H1 (cell line): ENCODE measurements around the gene MAB21L3. TPM values are rescaled to one million over a fixed set of nuclear protein-coding genes. Genes with fewer than 3 reads are reported as not detected.

ENCODE experiments used
- CTCF ChIA-PET: fragments of 300-600 bp; sonication (Branson Sonifier 250); formaldehyde crosslinking; loops from one replicate; lab custom pipeline; 2021; ENCODE audit not compliant: partially characterized antibody; lab: Charles Lee
- POLR2A ChIA-PET: fragments of 300-600 bp; sonication (Branson Sonifier 250); formaldehyde crosslinking; loops from one replicate; lab custom pipeline; 2021; ENCODE audit warnings: inconsistent platforms; ENCODE audit not compliant: partially characterized antibody; lab: Charles Lee
- DNase-seq, 2 experiments: peaks; one replicate each; pipeline versions ENCODE4 v3.0.0 to v3.0.0-alpha.2; 2010 to 2022; ENCODE audit warnings: low spot score in 2 of 2, low read depth in 1 of 2, mixed read lengths in 1 of 2
- FAIRE-seq: peaks from 2 replicates; lab custom pipeline; 2011; peaks lifted over from hg19 to GRCh38; lab: Jason Lieb, UNC
- H2AFZ ChIP-seq: 2 replicates; pipeline ENCODE4 v1.8.1; 2012; ENCODE audit warnings: low read length, inconsistent platforms
- H2AK5ac ChIP-seq: 2 replicates; pipeline ENCODE4 v1.6.1; 2013; ENCODE audit warnings: low read depth, low read length
- H2BK120ac ChIP-seq: replicated peaks from 2 replicates; pipeline ENCODE3; 2013; ENCODE audit warnings: low read depth, low read length, inconsistent platforms
- H2BK12ac ChIP-seq: 2 replicates; pipeline ENCODE4 v1.6.1; 2013; ENCODE audit warnings: low read depth, low read length
- H2BK15ac ChIP-seq: 2 replicates; pipeline ENCODE4 v1.6.1; 2013; ENCODE audit warnings: low read length
- H2BK20ac ChIP-seq: 2 replicates; pipeline ENCODE4 v1.6.1; 2013; ENCODE audit warnings: low read length
- H2BK5ac ChIP-seq: 2 replicates; pipeline ENCODE4 v1.6.1; 2013; ENCODE audit warnings: low read depth, low read length
- H3K14ac ChIP-seq: 2 replicates; pipeline ENCODE4 v1.6.1; 2013; ENCODE audit warnings: inconsistent platforms; ENCODE audit not compliant: insufficient read length
- H3K18ac ChIP-seq: 2 replicates; pipeline ENCODE4 v1.6.1; 2013; ENCODE audit warnings: low read length; ENCODE audit errors: extremely low read depth
- H3K23ac ChIP-seq: 2 replicates; pipeline ENCODE4 v1.6.1; 2013; ENCODE audit warnings: inconsistent platforms; ENCODE audit not compliant: insufficient read length
- H3K23me2 ChIP-seq: 2 replicates; pipeline ENCODE4 v1.6.1; 2013; ENCODE audit warnings: low read depth, low read length
- H3K27ac ChIP-seq: 2 replicates; pipeline ENCODE4 v1.6.1; 2011; ENCODE audit warnings: low read depth, low read length, inconsistent platforms
- H3K27me3 ChIP-seq, 4 experiments: replicated peaks in 1 of 4; 1 replicate in 1 of 4; 2 replicates in 3 of 4; pipeline versions ENCODE4 v1.6.1 to v1.8.1; 2011 to 2013; ENCODE audit warnings: low read length in 3 of 4, mild to moderate bottlenecking in 3 of 4, inconsistent platforms in 2 of 4, mixed read lengths in 2 of 4, moderate library complexity in 1 of 4; ENCODE audit not compliant: control insufficient read depth in 3 of 4, insufficient read depth in 3 of 4; ENCODE audit errors: extremely low read depth in 1 of 4
- H3K36me3 ChIP-seq, 4 experiments: 2 replicates each; pipeline versions ENCODE4 v1.6.1 to v1.8.1; 2011 to 2013; ENCODE audit warnings: mild to moderate bottlenecking in 4 of 4, low read length in 3 of 4, moderate library complexity in 2 of 4, control low read depth in 1 of 4, inconsistent platforms in 1 of 4; ENCODE audit not compliant: insufficient read depth in 4 of 4, control insufficient read depth in 2 of 4
- H3K4ac ChIP-seq: replicated peaks from 2 replicates; pipeline ENCODE3; 2013; ENCODE audit warnings: low read length, low read depth, mixed read lengths, inconsistent platforms; ENCODE audit not compliant: insufficient read length
- H3K4me1 ChIP-seq, 4 experiments: replicated peaks in 1 of 4; 1 replicate in 1 of 4; 2 replicates in 3 of 4; pipeline versions ENCODE4 v1.6.1 to v1.8.1; 2011 to 2013; ENCODE audit warnings: low read length in 3 of 4, inconsistent platforms in 2 of 4, mixed read lengths in 1 of 4; ENCODE audit not compliant: insufficient read depth in 4 of 4, control insufficient read depth in 3 of 4
- H3K4me2 ChIP-seq, 2 experiments: 2 replicates each; pipeline versions ENCODE4 v1.6.1 to v1.8.1; 2011 to 2013; ENCODE audit warnings: low read depth in 2 of 2, low read length in 2 of 2, control low read depth in 1 of 2, inconsistent platforms in 1 of 2, mild to moderate bottlenecking in 1 of 2; ENCODE audit not compliant: insufficient read depth in 1 of 2
- H3K4me3 ChIP-seq, 4 experiments: fragments of 200-600, 300-600 bp in 1 of 4; sonication (generic), shearing (Covaris generic), sonication (Bioruptor Twin) in 1 of 4; 2 replicates each; pipeline versions ENCODE4 v1.5.1 to v1.8.1; 2011 to 2016; ENCODE audit warnings: low read length in 4 of 4, low read depth in 3 of 4, control low read depth in 2 of 4, inconsistent platforms in 2 of 4, mild to moderate bottlenecking in 2 of 4, mixed read lengths in 1 of 4, moderate library complexity in 1 of 4; ENCODE audit not compliant: insufficient read depth in 2 of 4; ENCODE audit errors: extremely low read depth in 1 of 4
- H3K56ac ChIP-seq: replicated peaks from 2 replicates; pipeline ENCODE3; 2013; ENCODE audit warnings: low read depth, mild to moderate bottlenecking, mixed read lengths, low read length, inconsistent platforms; ENCODE audit not compliant: insufficient read length
- H3K79me1 ChIP-seq: 2 replicates; pipeline ENCODE4 v1.6.1; 2013; ENCODE audit warnings: low read depth, low read length, control low read depth
- H3K79me2 ChIP-seq, 2 experiments: 2 replicates each; pipeline versions ENCODE4 v1.6.1 to v1.8.1; 2012 to 2013; ENCODE audit warnings: low read length in 2 of 2, mild to moderate bottlenecking in 2 of 2, inconsistent platforms in 1 of 2; ENCODE audit not compliant: insufficient read depth in 2 of 2, control insufficient read depth in 1 of 2
- H3K9ac ChIP-seq, 4 experiments: replicated peaks in 1 of 4; 1 replicate in 1 of 4; 2 replicates in 3 of 4; pipeline versions ENCODE4 v1.6.1 to v1.8.1; 2011 to 2013; ENCODE audit warnings: low read depth in 3 of 4, low read length in 3 of 4, control low read depth in 2 of 4, mild to moderate bottlenecking in 2 of 4, moderate library complexity in 2 of 4, inconsistent platforms in 1 of 4; ENCODE audit errors: extremely low read depth in 1 of 4
- H3K9me3 ChIP-seq, 2 experiments: 2 replicates each; pipeline versions ENCODE4 v1.6.1 to v1.8.1; 2012 to 2013; ENCODE audit warnings: mild to moderate bottlenecking in 2 of 2, moderate library complexity in 2 of 2, control low read depth in 1 of 2, inconsistent platforms in 1 of 2, low read depth in 1 of 2, low read length in 1 of 2, mixed read lengths in 1 of 2; ENCODE audit not compliant: insufficient read depth in 2 of 2
- H4K20me1 ChIP-seq, 2 experiments: replicated peaks in 1 of 2; 2 replicates each; pipeline versions ENCODE3 to v1.8.1; 2011 to 2013; ENCODE audit warnings: inconsistent platforms in 2 of 2, low read length in 2 of 2, mild to moderate bottlenecking in 1 of 2; ENCODE audit not compliant: insufficient read depth in 2 of 2, control insufficient read depth in 1 of 2
- H4K5ac ChIP-seq: 2 replicates; pipeline ENCODE4 v1.6.1; 2013; ENCODE audit warnings: low read length, low read depth, mixed read lengths, inconsistent platforms; ENCODE audit not compliant: insufficient read length
- H4K8ac ChIP-seq: 2 replicates; pipeline ENCODE4 v1.8.0; 2013; ENCODE audit warnings: mild to moderate bottlenecking, moderate library complexity, low read length, inconsistent platforms; ENCODE audit not compliant: insufficient read depth; ENCODE audit errors: extremely low read depth
- H4K91ac ChIP-seq: replicated peaks from 2 replicates; pipeline ENCODE3; 2013; ENCODE audit warnings: low read length, mixed read lengths, inconsistent platforms; ENCODE audit not compliant: insufficient read length
- GABPA ChIP-seq: IDR thresholded peaks from 2 replicates; pipeline ENCODE4 v1.6.1; 2011; ENCODE audit warnings: mild to moderate bottlenecking, low read length, moderate library complexity, borderline replicate concordance; ENCODE audit not compliant: insufficient read depth
- WGBS, 2 experiments: shearing (Covaris generic) in 1 of 2; methylation state at CpG; one replicate each; pipeline versions ENCODE4 v1.1.6 to v1.1.7; 2013 to 2015; ENCODE audit warnings: low lambda C conversion rate in 2 of 2, mixed read lengths in 2 of 2, inconsistent platforms in 1 of 2, low coverage in 1 of 2, missing lambda C conversion rate in 1 of 2; ENCODE audit not compliant: insufficient replicate concordance in 2 of 2, insufficient coverage in 1 of 2, insufficient read length in 1 of 2; ENCODE audit errors: extremely low coverage in 1 of 2, missing lambda C conversion rate in 1 of 2; 5-methylcytosine and 5-hydroxymethylcytosine counted together
- polyA plus RNA-seq, 7 experiments: library from polyadenylated mRNA; depleted of rRNA in 3 of 7; stranded (reverse) in 5 of 7; unstranded in 2 of 7; fragments of >200 nt in 5 of 7; fragments of 200-250 nt in 2 of 7; gene quantifications; 1 replicate in 5 of 7; 2 replicates in 1 of 7; 4 replicates in 1 of 7; pipeline versions ENCODE4 v1.2.1 to v1.2.3, GENCODE V29; 2011 to 2013; ENCODE audit warnings: missing spikeins in 2 of 7, mixed read lengths in 2 of 7
- total RNA-seq: library from RNA; stranded (reverse); fragmentation: NEBNext Ultra II Directional; extraction: Animal tissue kit (Norgen Biotek cat#: 25700); gene quantifications from 2 replicates; pipeline ENCODE4 v1.2.1, GENCODE V29; 2021

The MAB21L3 gene
- total and polyA plus RNA-seq, 2 of the 8 experiments (the other 6 are each of a cell fraction or from before 2014, with no cell fraction given) = not detected

- H2BK5ac ChIP-seq = no peak overlapping the region
- H3K23me2 ChIP-seq = no peaks in the 10 kb centered on the region
- no peak overlapping the region for H3K9ac ChIP-seq
- no peaks in the 10 kb centered on the region for H3K4me1 ChIP-seq
- H3K56ac ChIP-seq = no peak overlapping the region
- no peak for FAIRE-seq
- H3K18ac ChIP-seq = no peak overlapping the region
- H3K27me3 ChIP-seq = peaks cover 0 to 1% (median 0%) of the 10 kb centered on the region in 4 experiments; a peak in 1 of 7 replicates
- no peak overlapping the region for H2BK20ac ChIP-seq
- no peaks in the 10 kb centered on the region for H3K79me1 ChIP-seq
- ChIA-PET POLR2A (no interaction called here), CTCF (interaction anchor here (0.9 to 1.8 kb wide), 3 partner anchors 16 to 379 kb away, joined by 3 to 7 read pairs (median 3); no protein-coding TSS in a partner anchor)
- no peak overlapping the region for H4K91ac ChIP-seq
- no peak overlapping the region for H2BK12ac ChIP-seq
- no peaks in the 10 kb centered on the region for H3K9me3 ChIP-seq
- WGBS, 2 experiments = 89% methylated on average over 4 of the region's 4 CpGs; no CpG with 5 or more reads in 1 of the 2 experiments
- no peak overlapping the region for H2AFZ ChIP-seq
- no peaks in the 10 kb centered on the region for H4K20me1 ChIP-seq
- H4K5ac ChIP-seq = no peak overlapping the region
- no peak overlapping the region for H4K8ac ChIP-seq
- no peak overlapping the region for H3K14ac ChIP-seq
- H3K4me2 ChIP-seq = no peak overlapping the region
- no peak overlapping the region for H3K27ac ChIP-seq
- no peaks in the 10 kb centered on the region for H3K36me3 ChIP-seq
- no peak for TF ChIP-seq GABPA
- no peak overlapping the region for H3K4me3 ChIP-seq
- H3K79me2 ChIP-seq = no peaks in the 10 kb centered on the region
- H3K23ac ChIP-seq = no peak overlapping the region
- no peak overlapping the region for H2BK120ac ChIP-seq
- no peak overlapping the region for H2BK15ac ChIP-seq
- H2AK5ac ChIP-seq = no peak overlapping the region
- H3K4ac ChIP-seq = no peak overlapping the region
- no peak for DNase-seq
Observed at GRCh38 chr1:116106646-116107045, 4.6 kb upstream of the MAB21L3 start.
